ENCODE results near the gene KLF2. TPM values are rescaled to one million over a fixed set of nuclear protein-coding genes. Genes with fewer than 3 reads are reported as not detected.

Gene KLF2
- total RNA-seq, 2 donors from 2014 or later = 12.9 to 18.7 TPM

GRCh38 chr19:16315825-16316505 is 8.7 kb upstream of the KLF2 start:
- H3K27me3 ChIP-seq = no peaks in the 10 kb centered on the region
- no peak overlapping the region for H3K4me3 ChIP-seq
- intact Hi-C loops (cut with DNase I) = no loop called here
- H3K36me3 ChIP-seq = no peaks in the 10 kb centered on the region
- DNase-seq = peak; percentile 41
- no peaks in the 10 kb centered on the region for H3K4me1 ChIP-seq
- no peak overlapping the region for H3K9ac ChIP-seq (ENCODE audit: low read depth in 2 of 2, low read length in 2 of 2)
- no peak for TF ChIP-seq CTCF (IDR thresholded peaks at IDR 0.05)
- H3K27ac ChIP-seq = peak overlapping the region; percentile 57
- H3K9me3 ChIP-seq = no peaks in the 10 kb centered on the region

GRCh38 chr19:16316506-16316882 is 8.1 kb upstream of the KLF2 start:
- no peaks in the 10 kb centered on the region for H3K36me3 ChIP-seq
- no peaks in the 10 kb centered on the region for H3K4me1 ChIP-seq
- no peak overlapping the region for H3K4me3 ChIP-seq
- H3K27me3 ChIP-seq = no peaks in the 10 kb centered on the region
- H3K27ac ChIP-seq = peak overlapping the region; percentile 57
- H3K9ac ChIP-seq (ENCODE audit: low read depth in 2 of 2, low read length in 2 of 2) = no peak overlapping the region
- TF ChIP-seq CTCF (IDR thresholded peaks at IDR 0.05) = no peak
- no peak for DNase-seq
- H3K9me3 ChIP-seq = no peaks in the 10 kb centered on the region
- intact Hi-C loops (cut with DNase I) = no loop called here

GRCh38 chr19:16319481-16319880 is 5.1 kb upstream of the KLF2 start:
- Histone ChIP-seq H3K9me3 (no peaks in the 10 kb centered on the region), H3K27me3 (no peaks in the 10 kb centered on the region), H3K27ac (no peak overlapping the region), H3K36me3 (no peaks in the 10 kb centered on the region), H3K9ac (ENCODE audit: low read depth in 2 of 2, low read length in 2 of 2) (no peak overlapping the region), H3K4me3 (no peak overlapping the region), H3K4me1 (peaks cover 3% of the 10 kb centered on the region)
- no peak for TF ChIP-seq CTCF (IDR thresholded peaks at IDR 0.05)
- intact Hi-C loops (cut with DNase I) = no loop called here
- no peak for DNase-seq

GRCh38 chr19:16320987-16321386 is 3.6 kb upstream of the KLF2 start:
- Histone ChIP-seq H3K4me1 (peaks cover 3% of the 10 kb centered on the region), H3K27me3 (no peaks in the 10 kb centered on the region), H3K4me3 (no peak overlapping the region), H3K27ac (no peak overlapping the region), H3K9me3 (no peaks in the 10 kb centered on the region), H3K36me3 (no peaks in the 10 kb centered on the region), H3K9ac (ENCODE audit: low read depth in 2 of 2, low read length in 2 of 2) (no peak overlapping the region)
- no peak for TF ChIP-seq CTCF (IDR thresholded peaks at IDR 0.05)
- no peak for DNase-seq
- intact Hi-C loops (cut with DNase I) = no loop called here

GRCh38 chr19:16325161-16325527 is 518 bp downstream of the KLF2 start:
- no peaks in the 10 kb centered on the region for H3K36me3 ChIP-seq
- intact Hi-C loops (cut with DNase I) = no loop called here
- H3K27ac ChIP-seq = peak overlapping the region; percentile 84
- TF ChIP-seq CTCF (IDR thresholded peaks at IDR 0.05) = no peak
- peak overlapping the region; percentile 82 for H3K4me3 ChIP-seq
- DNase-seq = peak; percentile 44
- no peaks in the 10 kb centered on the region for H3K9me3 ChIP-seq
- peak overlapping the region; percentile 40 to 79 for H3K9ac ChIP-seq (ENCODE audit: low read depth in 2 of 2, low read length in 2 of 2)
- no peaks in the 10 kb centered on the region for H3K27me3 ChIP-seq
- H3K4me1 ChIP-seq = peaks cover 3% of the 10 kb centered on the region
